Activated T-cell treated with anti-CD3 and anti-CD28 coated beads for 1 hour (primary cell): ENCODE data around the gene RGCC.

Experiments
- DNase-seq: peaks from one replicate; pipeline ENCODE4 v3.0.0-alpha.2; 2020; ENCODE audit warnings: low read depth

Gene RGCC

GRCh38 chr13:41453620-41454019 lies 3.7 kb upstream of the RGCC start:
- DNase-seq = no peak

GRCh38 chr13:41454170-41454569 lies 3.2 kb upstream of the RGCC start:
- no peak for DNase-seq

- no peak for DNase-seq
These were observed 1.5 kb upstream of the RGCC start for GRCh38 chr13:41455725-41456419.

- peak; percentile 30 for DNase-seq
These were observed 338 bp downstream of the RGCC start for GRCh38 chr13:41457589-41458186.

- DNase-seq = peak; percentile 35
These were observed 924 bp downstream of the RGCC start for GRCh38 chr13:41458187-41458760.

GRCh38 chr13:41458761-41459431 lies 1.5 kb downstream of the RGCC start:
- peak; percentile 56 for DNase-seq

- DNase-seq = no peak
These were observed 2.2 kb downstream of the RGCC start for GRCh38 chr13:41459432-41460073.

GRCh38 chr13:41460074-41460465 lies 2.7 kb downstream of the RGCC start:
- DNase-seq = no peak

GRCh38 chr13:41460930-41461329 lies 3.6 kb downstream of the RGCC start:
- no peak for DNase-seq

GRCh38 chr13:41461527-41462139 lies 4.3 kb downstream of the RGCC start:
- no peak for DNase-seq

- DNase-seq = no peak
These were observed 5.1 kb downstream of the RGCC start for GRCh38 chr13:41462427-41462826.

- DNase-seq = peak; percentile 36
These were observed 6.7 kb downstream of the RGCC start for GRCh38 chr13:41463838-41464602.

- peak; percentile 73 for DNase-seq
These were observed 8.0 kb downstream of the RGCC start for GRCh38 chr13:41465241-41465847.

- no peak for DNase-seq
These were observed 8.6 kb downstream of the RGCC start for GRCh38 chr13:41465898-41466320.

GRCh38 chr13:41467425-41467945 lies 10.1 kb downstream of the RGCC start:
- DNase-seq = no peak

- no peak for DNase-seq
These were observed 11.3 kb downstream of the RGCC start for GRCh38 chr13:41468631-41469030.

GRCh38 chr13:41470196-41470595 lies 12.8 kb downstream of the RGCC start:
- DNase-seq = no peak

GRCh38 chr13:41471785-41472184 lies 14.4 kb downstream of the RGCC start:
- no peak for DNase-seq

GRCh38 chr13:41487222-41487621 lies 29.9 kb downstream of the RGCC start:
- no peak for DNase-seq

GRCh38 chr13:41488124-41488523 lies 30.8 kb downstream of the RGCC start:
- DNase-seq = no peak
